Kidney (tissue), 14 donors: ENCODE results near the gene BRI3BP. TPM values are rescaled to one million over a fixed set of nuclear protein-coding genes. Genes with fewer than 3 reads are reported as not detected.

Experiments used
- DNase-seq, 5 donors: peaks; one replicate each; pipeline ENCODE4 v3.0.0-alpha.2; 2013 to 2020
- FAIRE-seq: peaks from 2 replicates; lab custom pipeline; 2012; peaks lifted over from hg19 to GRCh38; lab: Jason Lieb, UNC
- H3K27ac ChIP-seq, 2 donors: one replicate each; pipeline ENCODE4 v1.7.0; 2013; ENCODE audit warnings: low read depth in 2 of 2, low read length in 2 of 2, inconsistent platforms in 1 of 2
- H3K27me3 ChIP-seq: one replicate; pipeline ENCODE4 v1.7.1; 2013; ENCODE audit warnings: low read length, inconsistent platforms; ENCODE audit not compliant: control insufficient read depth, insufficient read depth
- H3K36me3 ChIP-seq, 3 donors: one replicate each; pipeline versions ENCODE4 v1.7.0 to v1.7.1; 2013; ENCODE audit warnings: low read length in 3 of 3, control low read depth in 1 of 3, inconsistent platforms in 1 of 3; ENCODE audit not compliant: insufficient read depth in 3 of 3, control insufficient read depth in 2 of 3
- H3K4me1 ChIP-seq, 3 donors: one replicate each; pipeline versions ENCODE4 v1.7.0 to v1.7.1; 2013; ENCODE audit warnings: low read length in 3 of 3, inconsistent platforms in 1 of 3, low read depth in 1 of 3; ENCODE audit not compliant: control insufficient read depth in 2 of 3, insufficient read depth in 2 of 3
- H3K4me3 ChIP-seq, 3 donors: one replicate each; pipeline versions ENCODE4 v1.7.0 to v1.8.1; 2013; ENCODE audit warnings: low read length in 3 of 3, control low read depth in 1 of 3, inconsistent platforms in 1 of 3
- H3K9ac ChIP-seq, 3 donors: one replicate each; pipeline versions ENCODE4 v1.7.0 to v1.7.1; 2013; ENCODE audit warnings: low read length in 3 of 3, control low read depth in 1 of 3, inconsistent platforms in 1 of 3
- H3K9me3 ChIP-seq, 3 donors: one replicate each; pipeline versions ENCODE4 v1.7.0 to v1.7.1; 2013; ENCODE audit warnings: low read length in 3 of 3, control low read depth in 1 of 3, inconsistent platforms in 1 of 3; ENCODE audit not compliant: control insufficient read depth in 2 of 3, insufficient read depth in 1 of 3
- CTCF ChIP-seq: IDR thresholded peaks from 3 replicates; pipeline ENCODE4 v1.5.1; 2012; ENCODE audit warnings: mild to moderate bottlenecking, moderate library complexity, borderline replicate concordance; ENCODE audit not compliant: insufficient read depth; ENCODE audit errors: extremely low read depth
- intact Hi-C: fragments of 100-400 bp; cut with DNase I; formaldehyde crosslinking; loops from one replicate; pipeline ENCODE4 v1.11.1; 2022
- polyA plus RNA-seq: library from polyadenylated mRNA; stranded (reverse); fragments of 350-450 nt; fragmentation: Illumina TruSeq; extraction: RNeasy Lipid Tissue Mini Kit (QIAGEN cat#74804); gene quantifications from one replicate; pipeline ENCODE4 v1.2.3, GENCODE V29; 2014; ENCODE audit warnings: low read depth, low replicate concordance; ENCODE audit not compliant: insufficient read depth
- total RNA-seq: library from RNA; stranded (reverse); fragmentation: NEBNext Ultra II Directional; extraction: Animal tissue kit (Norgen Biotek cat#: 25700); gene quantifications from one replicate; pipeline ENCODE4 v1.2.1, GENCODE V29; 2021
- donor health status: control.
- donor health status: control.
- donor health status: control.
- donor health status: control.
- donor health status: control.
- donor health status: DM: yes; HTN: yes; CAD: no.
- donor health status: Normal renal cell carcinoma (clear cell type).

The BRI3BP gene
- total and polyA plus RNA-seq, 2 donors from 2014 or later = 6.8 to 8.8 TPM

GRCh38 chr12:125038976-125039625 lies 45.7 kb downstream of the BRI3BP start:
- FAIRE-seq (no peak), DNase-seq (no peak)
- Histone ChIP-seq H3K9me3 (no peaks in the 10 kb centered on the region), H3K9ac (no peak overlapping the region), H3K4me1 (no peaks in the 10 kb centered on the region), H3K4me3 (no peak overlapping the region), H3K27me3 (no peaks in the 10 kb centered on the region), H3K36me3 (no peaks in the 10 kb centered on the region), H3K27ac (no peak overlapping the region)
- intact Hi-C loops = no loop called here
- no peak for TF ChIP-seq CTCF

GRCh38 chr12:125049093-125049458 lies 55.6 kb downstream of the BRI3BP start:
- Histone ChIP-seq H3K9me3 (no peaks in the 10 kb centered on the region), H3K4me1 (no peaks in the 10 kb centered on the region), H3K4me3 (peak overlapping the region; percentile 58 to 82 (median 73)), H3K27me3 (no peaks in the 10 kb centered on the region), H3K27ac (no peak overlapping the region), H3K9ac (peak overlapping the region in 2 of 3 donors; percentile 17 to 69), H3K36me3 (no peaks in the 10 kb centered on the region)
- FAIRE-seq = no peak
- DNase-seq = peak in 1 of 5 donors; percentile 53
- no peak for TF ChIP-seq CTCF
- intact Hi-C loops = no loop called here

GRCh38 chr12:125050446-125050845 lies 57.0 kb downstream of the BRI3BP start:
- intact Hi-C loops = no loop called here
- DNase-seq = no peak
- no peaks in the 10 kb centered on the region for H3K9me3 ChIP-seq
- no peak overlapping the region for H3K4me3 ChIP-seq
- no peak for TF ChIP-seq CTCF
- no peaks in the 10 kb centered on the region for H3K4me1 ChIP-seq
- H3K9ac ChIP-seq = no peak overlapping the region
- H3K36me3 ChIP-seq = no peaks in the 10 kb centered on the region
- H3K27ac ChIP-seq = no peak overlapping the region
- H3K27me3 ChIP-seq = no peaks in the 10 kb centered on the region
- FAIRE-seq = no peak

- intact Hi-C loops = no loop called here
- H3K27me3 ChIP-seq = no peaks in the 10 kb centered on the region
- no peak for TF ChIP-seq CTCF
- FAIRE-seq (no peak), DNase-seq (no peak)
- H3K27ac ChIP-seq = no peak overlapping the region
- no peaks in the 10 kb centered on the region for H3K36me3 ChIP-seq
- no peak overlapping the region for H3K4me3 ChIP-seq
- H3K9ac ChIP-seq = no peak overlapping the region
- H3K4me1 ChIP-seq = no peaks in the 10 kb centered on the region
- H3K9me3 ChIP-seq = no peaks in the 10 kb centered on the region
Measured at GRCh38 chr12:125050868-125051267, 57.4 kb downstream of the BRI3BP start.
